ENCODE results near the gene KRT39.

- TF ChIP-seq EP300 (IDR thresholded peaks at IDR 0.05; ENCODE audit: borderline replicate concordance in 1 of 2, low read depth in 2 of 2, low read length in 2 of 2) (no peak), YY1 (IDR thresholded peaks at IDR 0.05; ENCODE audit: low read depth, low read length) (no peak), CTCF (IDR thresholded peaks at IDR 0.05; ENCODE audit: control extremely low read depth in 1 of 3, insufficient read depth in 1 of 3, low read depth in 1 of 3, low read length in 3 of 3) (no peak), JUN (IDR thresholded peaks at IDR 0.05; ENCODE audit: low read depth, low read length) (no peak), POLR2AphosphoS5 (IDR thresholded peaks at IDR 0.05; ENCODE audit: low read depth, low read length) (no peak), SIN3A (conservative IDR thresholded peaks at IDR 0.05 in 1 of 2, IDR thresholded peaks at IDR 0.05 in 1 of 2; ENCODE audit: low read depth in 1 of 2, low read length in 2 of 2) (no peak), TCF12 (IDR thresholded peaks at IDR 0.05; ENCODE audit: low read depth, low read length) (no peak), RAD21 (IDR thresholded peaks at IDR 0.05 in 1 of 2, conservative IDR thresholded peaks at IDR 0.05 in 1 of 2; ENCODE audit: low read depth in 2 of 2, low read length in 2 of 2) (no peak), GTF2F1 (IDR thresholded peaks at IDR 0.05; ENCODE audit: borderline replicate concordance, low read depth, low read length) (no peak), EZH2 (IDR thresholded peaks at IDR 0.05; ENCODE audit: low read depth, low read length, severe bottlenecking) (no peak)
These were observed 43.2 kb upstream of the KRT39 start for GRCh38 chr17:41009936-41010335.
